GM12875 (cell line): Measurements from ENCODE around the gene FETUB.

Experiments used
- H3K4me3 ChIP-seq: one replicate; pipeline ENCODE4 v1.5.1; 2011; ENCODE audit warnings: low read depth, low read length, control low read depth
- TF ChIP-seq, protein P1 (sequence below): IDR thresholded peaks from 2 replicates; pipeline ENCODE4 v1.5.1; 2011; ENCODE audit warnings: low read depth, mild to moderate bottlenecking, control low read depth, inconsistent platforms, low read length, moderate library complexity, borderline replicate concordance; ENCODE audit not compliant: insufficient read depth

Gene FETUB

DNA sequence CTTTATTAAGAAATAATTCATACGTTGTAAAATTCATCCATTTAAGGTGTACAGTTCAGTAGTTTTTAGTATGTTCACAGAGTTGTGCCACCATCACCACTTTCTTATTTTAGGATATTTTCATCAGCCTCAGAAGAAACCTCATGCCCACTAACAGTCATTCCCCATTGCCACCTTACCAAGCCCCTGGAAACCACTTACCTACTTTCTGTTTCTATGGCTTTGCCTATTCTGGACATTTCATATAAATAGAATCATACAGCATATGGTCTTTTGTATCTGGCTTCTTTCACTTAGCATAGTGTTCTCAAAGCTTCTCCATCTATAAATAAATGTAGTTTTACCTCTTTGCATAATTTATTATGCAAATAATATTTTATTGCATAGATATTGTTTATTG lies 6.6 kb downstream of the FETUB start:
- H3K4me3 ChIP-seq: no peak overlapping the region
- TF ChIP-seq, protein P1, sequence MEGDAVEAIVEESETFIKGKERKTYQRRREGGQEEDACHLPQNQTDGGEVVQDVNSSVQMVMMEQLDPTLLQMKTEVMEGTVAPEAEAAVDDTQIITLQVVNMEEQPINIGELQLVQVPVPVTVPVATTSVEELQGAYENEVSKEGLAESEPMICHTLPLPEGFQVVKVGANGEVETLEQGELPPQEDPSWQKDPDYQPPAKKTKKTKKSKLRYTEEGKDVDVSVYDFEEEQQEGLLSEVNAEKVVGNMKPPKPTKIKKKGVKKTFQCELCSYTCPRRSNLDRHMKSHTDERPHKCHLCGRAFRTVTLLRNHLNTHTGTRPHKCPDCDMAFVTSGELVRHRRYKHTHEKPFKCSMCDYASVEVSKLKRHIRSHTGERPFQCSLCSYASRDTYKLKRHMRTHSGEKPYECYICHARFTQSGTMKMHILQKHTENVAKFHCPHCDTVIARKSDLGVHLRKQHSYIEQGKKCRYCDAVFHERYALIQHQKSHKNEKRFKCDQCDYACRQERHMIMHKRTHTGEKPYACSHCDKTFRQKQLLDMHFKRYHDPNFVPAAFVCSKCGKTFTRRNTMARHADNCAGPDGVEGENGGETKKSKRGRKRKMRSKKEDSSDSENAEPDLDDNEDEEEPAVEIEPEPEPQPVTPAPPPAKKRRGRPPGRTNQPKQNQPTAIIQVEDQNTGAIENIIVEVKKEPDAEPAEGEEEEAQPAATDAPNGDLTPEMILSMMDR: no peak

DNA sequence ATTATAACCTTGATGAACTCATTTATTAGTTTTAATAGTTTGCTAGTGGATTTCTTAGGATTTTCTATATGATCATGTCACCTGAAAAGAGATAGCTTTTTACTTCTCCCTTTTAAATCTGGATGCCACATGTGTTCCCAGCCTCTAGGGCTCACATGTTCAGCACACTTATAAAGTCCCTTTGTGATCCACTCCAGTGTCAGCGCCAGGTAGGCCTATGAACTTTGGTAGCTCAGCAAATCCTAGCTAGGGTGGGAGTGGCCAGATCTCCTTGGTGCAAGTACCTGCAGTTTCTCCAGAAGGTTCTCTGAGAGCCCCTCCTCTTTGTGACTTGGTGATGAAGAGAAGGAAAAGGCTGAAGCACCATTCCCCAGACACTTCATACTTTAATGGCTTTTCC lies 8.7 kb downstream of the FETUB start:
- TF ChIP-seq, protein P1: no peak
- H3K4me3 ChIP-seq: no peak overlapping the region

DNA sequence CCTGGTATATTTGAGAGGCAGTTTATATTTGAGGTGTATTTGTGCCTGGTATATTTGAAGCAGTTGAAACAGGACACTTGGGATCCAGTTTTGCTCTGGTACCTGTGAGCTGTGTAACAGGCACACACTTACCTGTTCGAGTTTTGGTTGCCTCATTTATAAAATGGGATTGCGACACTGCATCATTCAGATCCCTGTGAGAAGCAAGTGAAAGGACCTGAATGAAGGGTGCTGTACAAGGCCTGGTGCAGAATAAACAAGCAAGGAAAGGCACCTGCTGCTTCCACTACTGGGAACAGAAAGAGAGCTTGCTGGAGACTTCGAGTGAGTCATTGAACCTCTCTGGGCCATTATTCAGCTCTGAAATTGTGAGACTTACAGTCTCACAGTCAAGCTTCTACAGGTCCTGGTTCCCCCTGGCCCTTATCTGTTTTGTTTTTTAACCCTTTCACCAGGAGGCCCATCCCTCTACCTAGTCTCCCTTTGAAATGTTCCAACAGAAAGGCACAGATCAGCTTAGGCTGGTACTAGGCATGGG lies 11.5 kb downstream of the FETUB start:
- H3K4me3 ChIP-seq: no peak overlapping the region
- TF ChIP-seq, protein P1: no peak

DNA sequence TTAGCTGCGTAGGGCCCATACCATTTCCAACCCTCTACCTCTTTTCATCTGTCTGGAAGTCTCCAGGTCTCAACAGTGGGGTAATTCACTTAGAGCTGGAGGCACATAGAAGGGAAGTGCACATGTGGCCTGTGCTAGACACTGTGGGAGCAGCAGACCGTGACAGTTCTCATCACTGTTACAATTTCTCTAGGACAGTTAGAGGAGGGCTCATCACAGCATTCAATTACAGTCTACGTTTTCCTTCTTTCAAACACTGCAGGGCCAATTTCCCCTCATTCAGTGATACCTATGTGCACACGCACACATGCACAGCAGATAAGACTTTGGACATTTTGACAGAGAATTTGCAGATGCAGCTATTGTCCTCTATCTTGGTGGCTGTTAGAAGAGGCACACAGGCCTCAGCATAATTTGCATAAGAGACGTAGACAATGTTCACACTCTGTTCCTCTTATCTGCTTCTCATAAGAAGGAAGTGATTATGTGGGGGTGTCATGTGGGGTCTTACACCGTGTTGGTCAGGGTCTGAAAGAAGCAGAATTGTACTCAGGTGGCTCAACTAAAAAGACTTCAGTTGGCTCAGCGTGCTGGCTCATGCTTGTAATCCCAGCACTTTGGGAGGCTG lies 13.0 kb downstream of the FETUB start:
- TF ChIP-seq, protein P1: no peak
- no peak overlapping the region for H3K4me3 ChIP-seq

DNA sequence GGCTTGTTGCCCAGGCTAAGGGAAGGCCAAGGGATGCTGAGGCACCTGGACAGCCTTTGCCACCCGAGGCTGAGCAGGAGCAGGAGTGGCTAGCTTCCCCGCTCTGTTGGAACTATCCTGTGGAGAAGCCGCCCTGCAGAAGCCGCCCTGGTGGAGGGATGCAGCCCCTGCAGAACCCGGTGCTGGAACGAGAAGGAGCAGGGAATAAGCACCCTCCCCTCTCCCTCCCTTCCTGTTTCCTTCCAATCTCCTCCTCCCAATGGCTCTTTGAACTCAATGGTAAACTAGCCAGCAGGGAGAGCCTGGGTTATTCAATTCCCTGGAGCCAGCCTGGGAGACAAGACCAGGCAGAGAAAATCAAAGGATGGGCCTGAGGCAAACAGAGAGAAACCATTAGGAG lies 13.8 kb downstream of the FETUB start:
- no peak overlapping the region for H3K4me3 ChIP-seq
- TF ChIP-seq, protein P1: no peak

DNA sequence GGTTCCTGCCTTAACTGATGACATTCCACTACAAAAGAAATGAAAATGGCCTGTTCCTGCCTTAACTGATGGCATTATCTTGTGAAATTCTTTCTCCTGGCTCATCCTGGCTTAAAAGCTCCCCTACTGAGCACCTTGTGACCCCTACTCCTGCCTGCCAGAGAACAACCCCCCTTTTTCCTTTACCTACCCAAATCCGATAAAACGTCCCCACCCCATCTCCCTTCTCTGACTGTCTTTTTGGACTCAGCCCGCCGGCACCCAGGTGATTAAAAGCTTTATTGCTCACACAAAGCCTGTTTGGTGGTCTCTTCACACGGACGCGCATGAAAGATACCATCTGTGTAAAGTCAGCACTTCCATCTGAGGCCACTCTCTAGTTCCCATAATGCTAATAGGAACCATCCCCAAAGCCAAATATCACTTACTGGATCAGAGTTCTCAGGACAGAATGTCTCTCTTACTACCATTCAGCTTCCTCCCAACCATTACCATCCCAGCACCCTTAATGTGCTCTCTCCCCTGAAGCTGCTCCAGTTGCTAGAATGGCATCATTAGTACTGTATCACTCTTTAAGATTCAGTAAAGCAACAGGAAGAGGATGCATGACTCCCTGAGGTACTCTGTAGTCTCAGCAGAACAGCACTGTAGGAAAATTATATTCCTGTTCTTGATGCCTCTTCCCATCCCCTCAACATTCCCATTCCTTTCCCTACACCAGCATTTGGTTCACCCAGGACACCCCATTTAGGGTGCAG lies 23.3 kb downstream of the FETUB start:
- TF ChIP-seq, protein P1: no peak
- H3K4me3 ChIP-seq: no peak overlapping the region

DNA sequence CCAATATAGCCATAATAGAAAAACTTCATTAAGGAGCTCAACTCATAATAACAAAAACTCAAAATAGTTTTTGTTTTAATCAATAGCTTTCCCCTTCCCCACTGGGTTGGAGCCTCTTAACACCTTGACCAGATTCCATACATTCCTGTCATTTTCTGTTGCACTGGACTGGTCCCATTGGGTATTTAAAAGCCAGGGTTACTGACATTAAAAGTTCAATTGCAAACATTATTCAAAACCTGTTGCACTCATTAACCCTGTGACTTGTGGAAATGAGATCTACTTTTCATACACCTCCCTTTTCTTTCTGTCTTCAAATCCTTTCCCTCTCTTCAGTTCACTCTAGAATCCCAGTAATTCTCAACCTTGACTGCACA lies 23.9 kb downstream of the FETUB start:
- H3K4me3 ChIP-seq: no peak overlapping the region
- TF ChIP-seq, protein P1: no peak
